GM11168 (cell line): Measurements from ENCODE around the gene TTC4.

ENCODE experiments used
- in situ Hi-C: fragments of 300-500 bp; cut with MboI; formaldehyde crosslinking; loops from one replicate; pipeline ENCODE4 v1.12.0; 2022; ENCODE audit warnings: low sequenced_read_pairs; ENCODE audit not compliant: unreplicated experiment

The TTC4 gene

DNA sequence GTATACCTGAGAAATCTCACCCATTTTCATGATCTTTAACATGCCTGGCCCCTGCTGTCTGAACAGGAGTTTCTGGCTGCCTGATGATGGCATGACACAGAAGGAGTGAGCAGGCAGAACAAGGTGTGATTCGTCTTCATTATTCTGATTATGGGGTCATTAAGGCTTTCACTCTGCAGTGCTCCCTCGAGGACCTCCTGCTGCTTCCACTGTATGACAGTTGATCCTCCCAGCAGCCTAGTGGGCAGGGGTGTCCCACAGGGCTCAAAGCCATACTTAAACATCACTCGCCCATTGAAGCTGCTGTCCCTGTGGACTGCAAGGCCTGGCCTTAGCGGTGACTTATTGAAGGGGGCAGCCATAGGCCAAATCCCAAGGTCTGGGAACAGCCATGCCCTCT is 61.4 kb downstream of the TTC4 start:
- in situ Hi-C loops = no loop called here

DNA sequence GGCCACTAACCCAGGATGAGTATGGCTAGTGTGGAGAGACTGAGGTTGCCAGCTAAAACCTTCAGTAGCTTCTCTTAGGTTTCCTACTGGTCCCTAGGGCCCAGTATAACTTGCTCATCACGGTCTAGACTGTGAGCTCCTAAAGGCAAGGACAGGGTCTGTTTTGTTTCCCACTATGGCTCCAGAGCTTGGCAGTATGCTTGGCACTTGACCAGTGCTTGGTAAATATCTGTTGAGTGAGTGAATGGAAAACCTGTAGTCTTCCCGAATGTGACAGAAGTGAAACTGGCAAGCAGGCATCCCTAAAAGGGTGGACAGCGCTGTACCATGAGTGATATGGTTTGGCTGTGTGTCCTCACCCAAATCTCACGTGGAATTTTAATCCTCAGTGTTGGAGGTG is 61.8 kb downstream of the TTC4 start:
- in situ Hi-C loops = no loop called here

DNA sequence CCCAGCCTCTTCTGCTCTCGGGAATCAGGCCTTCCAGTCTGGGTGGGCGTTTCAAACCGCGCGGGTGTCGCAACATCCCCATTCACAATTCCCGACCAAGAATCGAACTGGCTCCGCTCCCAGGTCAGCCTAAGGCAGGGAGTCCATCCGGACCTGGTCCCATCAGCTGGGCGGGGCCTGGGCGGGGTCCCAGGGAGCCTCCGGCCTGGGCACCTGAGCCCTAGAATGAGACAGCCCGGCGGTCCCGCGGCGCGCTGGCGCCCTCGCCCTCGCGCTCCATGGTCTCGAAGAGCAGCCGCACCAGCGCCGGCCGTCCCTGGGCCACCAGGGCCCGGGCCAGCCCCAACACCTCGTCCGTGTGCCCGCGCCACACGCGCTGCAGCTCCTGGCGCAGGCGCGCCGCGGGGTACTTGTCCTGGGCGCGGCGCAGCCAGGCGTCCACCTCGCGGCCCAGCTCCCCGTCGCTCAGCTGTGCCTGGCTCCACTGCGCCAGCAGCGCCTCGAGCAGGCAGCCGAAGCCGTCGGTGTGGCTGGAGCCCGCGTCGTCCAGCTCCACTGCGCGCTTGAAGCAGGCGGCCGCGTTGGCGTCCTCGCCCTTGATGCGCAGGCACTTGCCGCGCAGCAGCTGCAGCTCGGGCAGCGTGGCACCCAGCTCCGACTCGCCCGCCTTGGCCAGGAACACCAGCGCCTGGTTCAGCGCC is 65.5 kb downstream of the TTC4 start:
- in situ Hi-C loops = no loop called here

DNA sequence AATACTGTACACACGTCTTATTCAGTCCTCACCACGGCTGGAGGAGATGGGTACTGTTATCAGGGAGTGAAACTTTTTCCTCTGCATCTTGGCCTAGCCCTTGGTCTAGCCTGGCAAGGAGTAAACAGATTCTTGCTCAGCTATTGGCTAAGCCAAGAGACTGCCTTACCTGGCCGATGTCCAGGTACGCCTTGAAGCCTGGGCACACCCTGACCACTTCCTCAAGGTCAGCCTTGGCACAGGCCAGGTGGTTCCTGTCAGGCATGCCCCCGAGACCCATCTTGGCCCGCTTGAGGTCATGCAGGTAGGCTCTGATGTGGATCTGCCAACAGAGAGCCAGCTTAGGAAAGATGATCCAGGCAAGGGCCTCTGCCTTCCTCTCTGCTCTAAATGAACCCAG is 66.5 kb downstream of the TTC4 start:
- in situ Hi-C loops = no loop called here

DNA sequence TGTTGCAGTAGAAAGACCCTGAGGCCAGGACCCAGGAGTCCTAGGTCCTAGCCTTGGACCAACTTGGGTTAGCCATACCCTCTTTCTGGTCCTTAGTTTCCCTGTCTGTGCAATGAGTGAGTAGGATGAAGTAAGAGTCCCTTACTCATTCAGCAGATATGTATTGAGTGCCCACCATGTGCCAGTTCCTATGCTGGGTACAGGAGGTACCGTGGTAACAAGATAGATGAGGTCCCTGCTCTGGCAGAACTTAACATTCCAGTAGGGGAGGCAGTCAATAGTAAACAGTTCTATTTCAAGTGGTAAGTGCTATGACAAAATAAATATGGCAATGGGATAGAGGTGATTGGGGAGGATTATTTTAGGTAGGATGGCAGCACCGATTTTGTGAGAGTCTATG is 66.9 kb downstream of the TTC4 start:
- in situ Hi-C loops = no loop called here

DNA sequence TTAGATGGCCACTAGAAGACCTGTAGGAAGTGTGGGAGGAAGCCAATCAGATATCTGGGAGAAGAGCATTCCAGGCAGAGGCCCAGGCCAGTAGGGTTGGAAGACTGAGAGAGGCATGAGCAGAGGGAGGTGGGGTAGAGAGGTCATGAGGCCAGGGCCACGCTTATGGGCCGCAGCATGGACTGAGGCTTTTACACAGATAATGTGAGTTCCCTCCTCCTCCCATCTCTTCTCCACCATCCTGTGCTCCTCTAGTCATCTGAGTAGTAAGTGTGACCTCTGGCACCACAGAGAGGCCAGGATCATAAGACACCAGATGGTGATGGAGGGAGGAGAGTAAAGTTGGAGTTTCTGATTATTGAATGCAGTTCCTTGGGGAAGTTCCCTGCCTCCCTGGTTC is 68.4 kb downstream of the TTC4 start:
- in situ Hi-C loops = no loop called here

DNA sequence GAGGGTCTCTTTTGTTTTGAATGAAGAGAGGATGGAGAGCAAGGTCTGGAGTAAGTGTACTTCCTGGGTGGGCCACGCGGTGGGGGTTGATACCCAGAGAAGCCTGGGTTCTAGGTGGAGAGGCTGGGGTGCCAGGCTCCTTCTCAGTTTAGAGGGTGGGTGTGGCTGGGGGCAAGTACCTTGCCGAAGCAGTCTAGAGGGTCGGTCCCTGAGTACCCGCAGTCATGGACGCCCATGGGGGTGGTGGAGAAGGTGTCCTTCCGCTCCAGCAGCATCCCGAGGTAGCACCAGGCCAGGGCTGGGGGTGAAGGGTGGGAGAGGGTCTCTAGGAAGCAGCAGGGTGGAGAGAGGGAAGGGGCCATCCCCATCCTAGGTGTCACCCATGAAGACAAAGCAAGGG is 71.1 kb downstream of the TTC4 start:
- in situ Hi-C loops = no loop called here

DNA sequence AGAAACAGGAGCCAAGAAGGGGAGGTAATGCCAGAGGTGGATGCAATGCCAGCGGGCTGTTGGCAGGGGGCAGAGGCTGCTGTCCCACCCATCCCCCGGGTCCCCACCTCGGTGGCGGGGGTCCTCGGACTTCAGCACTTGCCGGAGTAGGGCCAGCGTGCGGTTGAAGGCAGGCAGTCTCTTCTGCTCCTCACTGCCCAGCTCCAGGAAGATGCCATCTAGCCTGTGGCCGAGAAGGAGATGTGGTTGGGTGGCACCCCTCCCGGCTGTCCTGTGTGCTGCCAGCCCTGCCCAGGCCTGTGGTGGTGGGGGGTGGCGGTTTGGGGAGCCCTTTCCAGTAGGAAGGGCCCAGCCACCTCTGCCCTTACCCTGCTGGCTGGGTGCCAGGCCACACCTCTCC is 71.9 kb downstream of the TTC4 start:
- in situ Hi-C loops = no loop called here

DNA sequence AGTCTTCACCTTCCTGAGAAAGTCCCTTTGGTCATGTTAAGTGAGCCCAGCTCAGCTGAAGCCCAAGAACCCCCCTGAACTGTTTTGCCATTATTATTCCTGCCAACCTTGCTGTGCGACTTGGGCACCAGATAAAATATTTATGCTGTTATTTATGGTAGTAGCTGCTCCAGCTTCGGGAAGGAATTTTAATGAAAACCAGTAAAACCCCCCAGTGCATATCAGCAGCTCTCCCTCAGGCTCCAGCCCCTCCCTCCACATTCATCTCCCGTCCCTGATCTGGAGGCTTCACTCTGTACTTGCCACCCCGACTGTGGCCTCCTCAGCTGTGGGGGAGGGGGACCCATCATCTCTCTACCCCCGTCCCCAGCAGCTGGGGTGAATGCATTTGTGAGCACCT is 72.8 kb downstream of the TTC4 start:
- in situ Hi-C loops = no loop called here

DNA sequence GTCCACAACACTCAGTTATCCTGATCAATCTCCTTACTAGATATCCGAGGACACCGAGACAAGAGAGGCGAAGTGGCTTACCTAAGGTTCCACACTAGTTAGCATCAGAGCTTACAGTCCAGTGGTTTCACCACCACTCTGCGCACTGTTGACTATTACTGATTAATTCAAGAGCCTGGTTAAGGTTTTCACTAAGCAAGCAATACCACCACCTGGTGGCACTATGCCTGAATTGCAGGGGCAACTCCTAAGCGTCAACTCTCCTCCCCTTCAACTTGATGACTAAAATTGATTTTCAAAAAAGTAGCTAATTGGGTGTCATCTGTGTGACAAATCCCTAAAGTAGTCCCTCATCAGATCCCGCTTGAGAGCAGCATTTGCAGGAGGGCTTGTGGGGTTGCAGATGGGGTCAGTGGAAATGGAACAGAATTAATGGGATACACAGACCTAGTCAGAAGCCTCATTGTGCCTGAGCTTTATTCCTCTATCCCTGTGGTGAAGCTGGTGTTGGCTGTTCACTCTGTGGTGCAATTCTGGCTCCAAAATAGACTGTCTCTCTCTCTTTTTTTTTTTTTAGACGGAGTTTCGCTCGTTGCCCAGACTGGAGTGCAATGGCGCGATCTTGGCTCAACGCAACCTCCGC is 76.3 kb downstream of the TTC4 start:
- in situ Hi-C loops = loop anchor here (10.0 kb wide), 1 partner anchor 117 kb away; no protein-coding TSS in a partner anchor
